ENCODE measurements around the gene NCEH1.
"Not testable (repeated sequence)": the region's sequence is repeated elsewhere in the genome, so short reads cannot be mapped to it uniquely, and the experiment has no call there.

Gene NCEH1

GRCh38 chr3:172676196-172676922 lies 34.5 kb downstream of the NCEH1 start:
- no peaks in the 10 kb centered on the region for H3K9me3 ChIP-seq (ENCODE audit: control insufficient read depth in 2 of 2, low read length in 2 of 2)
- H3K4me3 ChIP-seq (ENCODE audit: low read length in 2 of 2) = peak overlapping the region in 1 of 2 donors; percentile 35
- H3K36me3 ChIP-seq (ENCODE audit: control insufficient read depth in 2 of 2, insufficient read depth in 2 of 2, low read length in 2 of 2) = no peaks in the 10 kb centered on the region
- H3K9ac ChIP-seq (ENCODE audit: low read length in 2 of 2) = no peak overlapping the region
- H3K27me3 ChIP-seq (ENCODE audit: control insufficient read depth in 1 of 2, insufficient read depth in 2 of 2, low read length in 2 of 2) = no peaks in the 10 kb centered on the region
- H3K4me1 ChIP-seq (ENCODE audit: control insufficient read depth, insufficient read depth, low read length) = peaks cover 10% of the 10 kb centered on the region
- no peak overlapping the region for H3K27ac ChIP-seq (ENCODE audit: low read length)

GRCh38 chr3:172675441-172676193 lies 35.2 kb downstream of the NCEH1 start:
- no peaks in the 10 kb centered on the region for H3K27me3 ChIP-seq (ENCODE audit: control insufficient read depth in 1 of 2, insufficient read depth in 2 of 2, low read length in 2 of 2)
- no peak overlapping the region for H3K27ac ChIP-seq (ENCODE audit: low read length)
- H3K9me3 ChIP-seq (ENCODE audit: control insufficient read depth in 2 of 2, low read length in 2 of 2) = no peaks in the 10 kb centered on the region
- no peak overlapping the region for H3K4me3 ChIP-seq (ENCODE audit: low read length in 2 of 2)
- H3K36me3 ChIP-seq (ENCODE audit: control insufficient read depth in 2 of 2, insufficient read depth in 2 of 2, low read length in 2 of 2) = no peaks in the 10 kb centered on the region
- H3K9ac ChIP-seq (ENCODE audit: low read length in 2 of 2) = no peak overlapping the region
- H3K4me1 ChIP-seq (ENCODE audit: control insufficient read depth, insufficient read depth, low read length) = peaks cover 10% of the 10 kb centered on the region

- Histone ChIP-seq H3K4me3 (ENCODE audit: low read length in 2 of 2) (no peak overlapping the region), H3K27me3 (ENCODE audit: control insufficient read depth in 1 of 2, insufficient read depth in 2 of 2, low read length in 2 of 2) (no peaks in the 10 kb centered on the region), H3K9ac (ENCODE audit: low read length in 2 of 2) (no peak overlapping the region), H3K4me1 (ENCODE audit: control insufficient read depth, insufficient read depth, low read length) (peaks cover 9% of the 10 kb centered on the region), H3K36me3 (ENCODE audit: control insufficient read depth in 2 of 2, insufficient read depth in 2 of 2, low read length in 2 of 2) (no peaks in the 10 kb centered on the region), H3K27ac (ENCODE audit: low read length) (no peak overlapping the region), H3K9me3 (ENCODE audit: control insufficient read depth in 2 of 2, low read length in 2 of 2) (no peaks in the 10 kb centered on the region)
Observed at GRCh38 chr3:172673210-172673679, 37.6 kb downstream of the NCEH1 start.

GRCh38 chr3:172669021-172669420 lies 41.8 kb downstream of the NCEH1 start:
- H3K27ac ChIP-seq (ENCODE audit: low read length) = no peak overlapping the region
- H3K36me3 ChIP-seq (ENCODE audit: control insufficient read depth in 2 of 2, insufficient read depth in 2 of 2, low read length in 2 of 2) = no peaks in the 10 kb centered on the region
- H3K9me3 ChIP-seq (ENCODE audit: control insufficient read depth in 2 of 2, low read length in 2 of 2) = no peaks in the 10 kb centered on the region
- H3K4me1 ChIP-seq (ENCODE audit: control insufficient read depth, insufficient read depth, low read length) = peaks cover 6% of the 10 kb centered on the region
- no peak overlapping the region for H3K9ac ChIP-seq (ENCODE audit: low read length in 2 of 2)
- no peaks in the 10 kb centered on the region for H3K27me3 ChIP-seq (ENCODE audit: control insufficient read depth in 1 of 2, insufficient read depth in 2 of 2, low read length in 2 of 2)
- no peak overlapping the region for H3K4me3 ChIP-seq (ENCODE audit: low read length in 2 of 2)

GRCh38 chr3:172666873-172667694 lies 43.8 kb downstream of the NCEH1 start:
- H3K4me1 ChIP-seq (ENCODE audit: control insufficient read depth, insufficient read depth, low read length) = peaks cover 6% of the 10 kb centered on the region
- no peaks in the 10 kb centered on the region for H3K27me3 ChIP-seq (ENCODE audit: control insufficient read depth in 1 of 2, insufficient read depth in 2 of 2, low read length in 2 of 2)
- H3K9me3 ChIP-seq (ENCODE audit: control insufficient read depth in 2 of 2, low read length in 2 of 2) = no peaks in the 10 kb centered on the region
- no peak overlapping the region for H3K9ac ChIP-seq (ENCODE audit: low read length in 2 of 2)
- H3K4me3 ChIP-seq (ENCODE audit: low read length in 2 of 2) = peak overlapping the region in 1 of 2 donors; percentile 15
- H3K27ac ChIP-seq (ENCODE audit: low read length) = no peak overlapping the region
- H3K36me3 ChIP-seq (ENCODE audit: control insufficient read depth in 2 of 2, insufficient read depth in 2 of 2, low read length in 2 of 2) = no peaks in the 10 kb centered on the region

- no peaks in the 10 kb centered on the region for H3K9me3 ChIP-seq (ENCODE audit: control insufficient read depth in 2 of 2, low read length in 2 of 2)
- no peaks in the 10 kb centered on the region for H3K27me3 ChIP-seq (ENCODE audit: control insufficient read depth in 1 of 2, insufficient read depth in 2 of 2, low read length in 2 of 2)
- H3K9ac ChIP-seq (ENCODE audit: low read length in 2 of 2) = no peak overlapping the region
- peaks cover 6% of the 10 kb centered on the region for H3K4me1 ChIP-seq (ENCODE audit: control insufficient read depth, insufficient read depth, low read length)
- no peak overlapping the region for H3K27ac ChIP-seq (ENCODE audit: low read length)
- H3K36me3 ChIP-seq (ENCODE audit: control insufficient read depth in 2 of 2, insufficient read depth in 2 of 2, low read length in 2 of 2) = no peaks in the 10 kb centered on the region
- H3K4me3 ChIP-seq (ENCODE audit: low read length in 2 of 2) = peak overlapping the region in 1 of 2 donors; percentile 15
Observed at GRCh38 chr3:172666181-172666872, 44.5 kb downstream of the NCEH1 start.

GRCh38 chr3:172665510-172665909 lies 45.4 kb downstream of the NCEH1 start:
- not testable (repeated sequence) for H3K36me3 ChIP-seq (ENCODE audit: control insufficient read depth in 2 of 2, insufficient read depth in 2 of 2, low read length in 2 of 2); H3K9ac ChIP-seq (ENCODE audit: low read length in 2 of 2); H3K9me3 ChIP-seq (ENCODE audit: control insufficient read depth in 2 of 2, low read length in 2 of 2); H3K4me1 ChIP-seq (ENCODE audit: control insufficient read depth, insufficient read depth, low read length); H3K4me3 ChIP-seq (ENCODE audit: low read length in 2 of 2); H3K27me3 ChIP-seq (ENCODE audit: control insufficient read depth in 1 of 2, insufficient read depth in 2 of 2, low read length in 2 of 2); H3K27ac ChIP-seq (ENCODE audit: low read length)

GRCh38 chr3:172660421-172660820 lies 50.4 kb downstream of the NCEH1 start:
- not testable (repeated sequence) for H3K4me1 ChIP-seq (ENCODE audit: control insufficient read depth, insufficient read depth, low read length); H3K9ac ChIP-seq (ENCODE audit: low read length in 2 of 2); H3K27ac ChIP-seq (ENCODE audit: low read length); H3K4me3 ChIP-seq (ENCODE audit: low read length in 2 of 2); H3K36me3 ChIP-seq (ENCODE audit: control insufficient read depth in 2 of 2, insufficient read depth in 2 of 2, low read length in 2 of 2); H3K9me3 ChIP-seq (ENCODE audit: control insufficient read depth in 2 of 2, low read length in 2 of 2); H3K27me3 ChIP-seq (ENCODE audit: control insufficient read depth in 1 of 2, insufficient read depth in 2 of 2, low read length in 2 of 2)

- no peaks in the 10 kb centered on the region for H3K9me3 ChIP-seq (ENCODE audit: control insufficient read depth in 2 of 2, low read length in 2 of 2)
- H3K36me3 ChIP-seq (ENCODE audit: control insufficient read depth in 2 of 2, insufficient read depth in 2 of 2, low read length in 2 of 2) = no peaks in the 10 kb centered on the region
- H3K9ac ChIP-seq (ENCODE audit: low read length in 2 of 2) = no peak overlapping the region
- no peak overlapping the region for H3K27ac ChIP-seq (ENCODE audit: low read length)
- H3K27me3 ChIP-seq (ENCODE audit: control insufficient read depth in 1 of 2, insufficient read depth in 2 of 2, low read length in 2 of 2) = no peaks in the 10 kb centered on the region
- H3K4me1 ChIP-seq (ENCODE audit: control insufficient read depth, insufficient read depth, low read length) = no peaks in the 10 kb centered on the region
- H3K4me3 ChIP-seq (ENCODE audit: low read length in 2 of 2) = no peak overlapping the region
Observed at GRCh38 chr3:172659246-172660002, 51.4 kb downstream of the NCEH1 start.

All from stomach smooth muscle (tissue), 2 donors.